Loucy (cell line): ENCODE measurements around the gene FAM114A2.

Source experiments
- EZH2phosphoT487 ChIP-seq: fragments of 200-600 bp; IDR thresholded peaks from 2 replicates; pipeline ENCODE4 v1.6.1; 2018; ENCODE audit warnings: antibody characterized with exemption, mild to moderate bottlenecking, moderate library complexity, borderline replicate concordance
- TF ChIP-seq, protein P1 (sequence below): fragments of 200-600 bp; sonication (generic); conservative IDR thresholded peaks from 2 replicates; pipeline ENCODE4 v1.5.1; 2014; ENCODE audit warnings: mild to moderate bottlenecking, antibody characterized with exemption, low read length

DNA sequence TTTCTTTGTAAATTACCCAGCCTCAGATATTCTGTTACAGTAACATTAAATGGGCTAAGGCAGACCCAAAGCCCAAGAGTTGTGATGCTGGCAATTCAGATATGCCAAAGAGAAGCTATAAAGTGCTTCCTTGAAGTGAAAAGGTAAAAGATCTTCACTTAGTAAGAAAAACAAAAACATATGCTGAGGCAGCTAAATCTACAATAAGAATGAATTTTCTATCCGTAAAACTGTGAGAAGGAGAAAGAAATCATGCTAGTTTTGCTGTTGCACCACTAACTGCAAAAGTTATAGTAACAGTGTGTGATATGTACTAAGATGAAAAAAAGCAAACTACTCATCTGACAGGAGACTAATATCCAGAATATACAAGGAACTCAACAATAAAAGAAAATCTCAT lies 39.9 kb downstream of the FAM114A2 start:
- TF ChIP-seq, protein P1, sequence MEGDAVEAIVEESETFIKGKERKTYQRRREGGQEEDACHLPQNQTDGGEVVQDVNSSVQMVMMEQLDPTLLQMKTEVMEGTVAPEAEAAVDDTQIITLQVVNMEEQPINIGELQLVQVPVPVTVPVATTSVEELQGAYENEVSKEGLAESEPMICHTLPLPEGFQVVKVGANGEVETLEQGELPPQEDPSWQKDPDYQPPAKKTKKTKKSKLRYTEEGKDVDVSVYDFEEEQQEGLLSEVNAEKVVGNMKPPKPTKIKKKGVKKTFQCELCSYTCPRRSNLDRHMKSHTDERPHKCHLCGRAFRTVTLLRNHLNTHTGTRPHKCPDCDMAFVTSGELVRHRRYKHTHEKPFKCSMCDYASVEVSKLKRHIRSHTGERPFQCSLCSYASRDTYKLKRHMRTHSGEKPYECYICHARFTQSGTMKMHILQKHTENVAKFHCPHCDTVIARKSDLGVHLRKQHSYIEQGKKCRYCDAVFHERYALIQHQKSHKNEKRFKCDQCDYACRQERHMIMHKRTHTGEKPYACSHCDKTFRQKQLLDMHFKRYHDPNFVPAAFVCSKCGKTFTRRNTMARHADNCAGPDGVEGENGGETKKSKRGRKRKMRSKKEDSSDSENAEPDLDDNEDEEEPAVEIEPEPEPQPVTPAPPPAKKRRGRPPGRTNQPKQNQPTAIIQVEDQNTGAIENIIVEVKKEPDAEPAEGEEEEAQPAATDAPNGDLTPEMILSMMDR, result no peak
- no peak for TF ChIP-seq EZH2phosphoT487
